GM18867 (cell line): Measurements from ENCODE around the gene CCDC92B.
"Not testable (repeated sequence)": the region's sequence is repeated elsewhere in the genome, so short reads cannot be mapped to it uniquely, and the experiment has no call there.

Source experiments
- ATAC-seq: cut with Tn5 transposase; IDR thresholded peaks from one replicate; pipeline ENCODE4 v1.9.1; 2021; ENCODE audit warnings: mild to moderate bottlenecking, moderate library complexity; ENCODE audit not compliant: unreplicated experiment

CCDC92B gene

GRCh38 chr17:2704890-2705248 lies 44.6 kb downstream of the CCDC92B start:
- ATAC-seq = no peak

GRCh38 chr17:2704031-2704889 lies 45.2 kb downstream of the CCDC92B start:
- ATAC-seq = no peak

GRCh38 chr17:2703606-2704005 lies 45.8 kb downstream of the CCDC92B start:
- ATAC-seq = no peak

GRCh38 chr17:2703181-2703580 lies 46.3 kb downstream of the CCDC92B start:
- no peak for ATAC-seq

GRCh38 chr17:2701996-2702741 lies 47.3 kb downstream of the CCDC92B start:
- ATAC-seq = no peak

GRCh38 chr17:2701161-2701995 lies 48.1 kb downstream of the CCDC92B start:
- no peak for ATAC-seq

- no peak for ATAC-seq
Measured at GRCh38 chr17:2700491-2701141, 48.8 kb downstream of the CCDC92B start.

- no peak for ATAC-seq
Measured at GRCh38 chr17:2700030-2700490, 49.4 kb downstream of the CCDC92B start.

GRCh38 chr17:2699216-2699805 lies 50.1 kb downstream of the CCDC92B start:
- ATAC-seq = not testable (repeated sequence)

GRCh38 chr17:2697611-2698162 lies 51.8 kb downstream of the CCDC92B start:
- no peak for ATAC-seq

GRCh38 chr17:2695961-2696760 lies 53.3 kb downstream of the CCDC92B start:
- no peak for ATAC-seq

GRCh38 chr17:2695243-2695960 lies 54.0 kb downstream of the CCDC92B start:
- ATAC-seq = no peak

- ATAC-seq = no peak
Measured at GRCh38 chr17:2694381-2695242, 54.8 kb downstream of the CCDC92B start.

- no peak for ATAC-seq
Measured at GRCh38 chr17:2693561-2694380, 55.7 kb downstream of the CCDC92B start.

- ATAC-seq = no peak
Measured at GRCh38 chr17:2692781-2693135, 56.7 kb downstream of the CCDC92B start.

- ATAC-seq = no peak
Measured at GRCh38 chr17:2691965-2692780, 57.3 kb downstream of the CCDC92B start.
